Urothelium cell line (cell line): ENCODE measurements around the gene PAN3.
A peak's percentile ranks its signal among the peaks of the same experiment; 100 is the strongest.

Experiments used
- DNase-seq: peaks from one replicate; pipeline ENCODE4 v3.0.0; 2011; ENCODE audit warnings: low spot score, mixed read lengths
- FAIRE-seq: peaks from 2 replicates; lab custom pipeline; 2011; peaks lifted over from hg19 to GRCh38; lab: Jason Lieb, UNC

PAN3 gene

DNA sequence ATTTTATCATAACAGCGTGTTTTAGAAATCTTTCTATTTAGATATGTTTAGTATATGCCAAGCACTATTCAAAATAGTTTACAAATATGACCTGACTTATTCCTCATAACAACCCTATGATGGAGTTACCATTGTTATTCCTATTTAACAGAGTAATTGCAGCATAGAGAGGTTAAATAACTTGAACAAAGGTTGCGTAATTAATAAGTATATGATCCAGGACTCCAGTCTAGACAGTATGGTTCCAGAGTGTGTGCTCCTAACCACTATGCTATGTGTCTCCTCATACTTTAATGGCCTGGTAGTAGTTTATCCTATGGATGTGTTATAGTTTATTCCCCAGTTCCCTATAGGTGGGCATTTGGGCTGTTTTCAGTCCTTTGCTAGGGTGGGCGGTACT, 145.3 kb downstream of the PAN3 start:
- DNase-seq (no peak), FAIRE-seq (no peak)

DNA sequence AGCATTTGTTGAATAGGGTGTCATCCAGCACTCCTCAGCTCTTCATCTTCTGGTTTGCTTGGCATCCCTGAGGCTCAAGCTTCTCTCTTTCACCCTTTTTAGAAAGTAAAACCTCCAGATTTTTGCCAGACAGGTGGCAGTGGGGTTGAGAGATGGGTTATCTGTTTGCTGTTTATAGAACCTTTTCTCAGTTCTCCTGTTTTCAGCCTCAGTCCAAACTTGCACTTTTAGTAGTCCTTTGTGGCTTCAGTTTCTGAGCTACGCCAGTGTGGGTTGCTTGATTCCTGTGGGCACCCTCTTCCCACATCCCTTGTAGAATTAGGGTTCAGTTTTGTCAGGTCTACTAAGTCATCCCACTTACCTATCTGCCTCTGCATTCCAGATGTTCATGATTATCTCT, 147.9 kb downstream of the PAN3 start:
- no peak for FAIRE-seq
- DNase-seq: no peak

DNA sequence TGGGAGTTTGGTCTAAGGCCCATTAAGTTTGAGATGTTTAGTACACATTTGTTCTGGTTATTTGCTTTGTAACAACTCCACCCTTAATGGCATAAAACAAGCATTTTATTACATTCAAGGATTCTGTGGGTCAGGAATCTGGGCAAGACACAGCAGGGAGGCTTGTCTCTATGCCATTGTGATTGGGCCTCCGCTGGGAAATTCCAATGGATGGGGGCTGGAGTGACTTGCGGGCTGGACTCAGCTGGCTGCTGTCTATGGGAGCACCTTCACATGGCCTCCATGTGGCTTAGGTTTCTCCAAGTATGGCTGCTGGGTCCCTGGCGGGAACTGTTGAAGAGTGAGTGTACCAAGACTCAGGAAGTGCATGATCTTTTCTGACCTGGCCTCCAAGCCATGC, 159.0 kb downstream of the PAN3 start:
- no peak for FAIRE-seq
- no peak for DNase-seq

DNA sequence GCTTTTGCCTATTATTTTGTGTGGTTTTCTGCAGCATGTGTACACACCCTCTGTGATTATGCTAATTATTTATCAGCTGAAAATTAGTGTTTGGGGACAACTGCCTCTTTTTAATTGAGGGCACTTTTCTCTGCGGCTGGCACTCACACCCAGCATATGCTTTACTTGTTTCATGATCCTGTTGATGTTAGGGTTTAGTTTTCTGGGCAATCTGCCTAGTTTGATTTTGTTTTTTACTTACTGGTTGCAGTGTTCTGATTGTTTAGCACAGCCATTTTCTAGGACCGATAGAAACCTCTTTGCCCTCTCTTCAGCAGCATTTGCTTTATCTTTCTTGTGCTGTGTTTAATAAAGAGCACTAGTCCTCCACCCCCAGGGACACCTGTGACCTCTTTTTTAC, 161.6 kb downstream of the PAN3 start:
- no peak for FAIRE-seq
- DNase-seq: no peak

DNA sequence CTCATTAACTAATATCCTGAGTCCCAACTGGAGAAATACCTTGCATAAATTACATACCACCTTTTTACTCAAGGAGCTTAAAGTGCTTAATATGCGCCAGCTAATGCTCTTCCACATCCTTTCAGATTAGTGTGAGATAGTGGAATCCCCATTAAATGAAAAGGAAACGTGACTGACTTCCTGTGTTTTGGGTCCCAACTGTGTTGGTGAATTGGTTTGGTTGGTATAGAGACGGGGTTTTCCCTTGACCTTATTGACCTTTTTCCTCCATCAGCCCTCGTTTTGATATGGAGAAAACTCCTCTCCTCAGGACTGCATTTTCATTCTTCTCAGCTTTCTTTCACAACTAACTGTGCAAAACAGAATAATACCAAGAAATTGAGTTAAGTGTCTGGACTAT, 163.5 kb downstream of the PAN3 start:
- FAIRE-seq (no peak), DNase-seq (no peak)

DNA sequence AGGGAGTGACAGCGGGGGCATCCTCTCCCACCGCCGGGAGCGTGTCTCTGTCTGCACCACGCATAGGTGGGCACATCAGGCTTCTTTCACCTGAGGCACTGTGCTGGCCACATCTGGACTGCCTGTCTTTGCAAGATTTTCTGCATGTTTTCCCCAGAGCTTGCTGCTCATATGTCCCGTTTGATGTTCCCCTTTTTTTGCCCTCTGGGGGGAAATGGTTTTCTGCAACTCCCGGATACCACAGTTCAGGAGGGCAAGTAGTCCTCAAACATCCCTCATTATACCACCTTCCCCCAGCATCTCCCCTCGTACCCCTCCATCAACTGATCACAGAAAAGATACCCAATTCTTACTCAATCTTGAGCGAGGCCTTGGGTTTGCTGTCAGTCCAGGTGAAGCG, 168.0 kb downstream of the PAN3 start:
- no peak for DNase-seq
- FAIRE-seq: no peak

DNA sequence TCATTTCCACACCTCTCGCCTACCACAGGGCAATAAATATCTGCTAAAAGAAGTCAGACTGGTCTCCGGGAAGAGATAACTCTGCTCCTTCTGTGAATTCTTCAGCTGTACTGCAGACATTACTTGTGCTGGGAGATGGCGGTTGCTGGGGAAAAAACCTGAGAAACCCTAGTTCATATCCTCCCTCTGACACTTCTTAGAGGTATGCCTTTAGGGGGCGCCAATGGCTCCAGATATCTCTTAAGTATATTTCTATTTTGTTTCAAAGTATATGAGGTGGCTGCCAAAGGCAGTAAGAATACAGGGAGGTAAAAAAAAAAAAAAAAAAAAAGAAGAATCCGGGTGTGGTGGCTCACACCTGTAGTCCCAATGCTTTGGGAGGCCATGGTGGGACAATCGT, 175.2 kb downstream of the PAN3 start:
- DNase-seq: no peak
- FAIRE-seq: no peak

DNA sequence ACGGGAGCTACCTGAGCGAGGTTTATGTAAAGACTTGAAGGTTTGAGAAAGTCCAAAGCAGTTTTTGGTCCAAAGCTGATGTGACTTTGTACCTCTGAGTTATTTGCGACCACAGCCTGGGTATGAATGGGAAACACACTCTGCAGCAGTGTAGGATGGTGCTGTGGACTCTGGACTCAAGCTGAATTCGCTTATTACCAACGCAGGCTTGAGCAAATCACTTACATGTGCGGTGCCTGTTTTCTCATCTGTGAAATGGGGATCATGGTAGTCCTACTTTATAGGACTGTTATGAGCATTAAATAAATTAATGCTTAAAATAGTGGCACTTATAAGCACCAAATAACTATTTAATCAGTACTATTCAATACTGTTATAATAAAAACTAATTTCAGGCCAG, 176.5 kb downstream of the PAN3 start:
- no peak for DNase-seq
- no peak for FAIRE-seq

DNA sequence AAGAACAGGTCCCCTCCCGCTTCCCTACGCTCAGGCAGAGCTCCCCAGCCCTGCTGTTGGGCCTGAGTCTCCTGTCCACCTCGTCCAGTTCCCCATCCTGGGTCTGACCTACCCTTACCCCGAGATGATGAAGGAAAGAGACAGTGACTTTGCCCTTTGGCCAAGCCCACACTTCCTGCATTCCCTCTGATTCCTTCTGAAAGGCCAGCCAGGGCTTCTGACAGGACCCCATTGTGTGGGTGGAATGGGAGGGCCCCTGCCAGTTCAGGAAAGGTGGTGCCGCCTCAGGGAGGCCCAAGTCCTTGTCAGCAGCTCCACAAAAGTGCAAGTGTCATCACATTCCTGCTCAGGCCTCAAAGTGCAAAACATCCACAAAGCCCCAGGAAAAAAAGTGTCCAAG, 177.8 kb downstream of the PAN3 start:
- no peak for FAIRE-seq
- DNase-seq: no peak

DNA sequence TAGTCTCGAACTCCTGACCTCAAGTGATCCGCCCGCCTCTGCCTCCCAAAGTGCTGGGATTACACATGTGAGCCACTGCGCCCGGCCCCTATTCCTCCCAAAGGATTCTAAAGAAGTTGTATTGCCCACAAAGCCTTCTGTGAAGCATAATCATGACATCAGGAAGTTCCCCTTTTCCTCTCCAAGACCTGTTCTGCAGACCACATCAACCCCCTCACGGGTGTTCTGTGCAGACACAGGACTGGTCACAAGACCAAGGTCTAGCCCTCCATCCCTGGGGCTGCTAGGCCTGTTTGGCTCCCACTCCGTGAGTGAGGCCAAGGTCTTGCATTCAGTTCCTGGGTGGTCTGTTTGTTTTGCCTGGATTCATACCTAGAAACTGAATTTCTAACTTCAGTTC, 178.5 kb downstream of the PAN3 start:
- DNase-seq: no peak
- FAIRE-seq: no peak

DNA sequence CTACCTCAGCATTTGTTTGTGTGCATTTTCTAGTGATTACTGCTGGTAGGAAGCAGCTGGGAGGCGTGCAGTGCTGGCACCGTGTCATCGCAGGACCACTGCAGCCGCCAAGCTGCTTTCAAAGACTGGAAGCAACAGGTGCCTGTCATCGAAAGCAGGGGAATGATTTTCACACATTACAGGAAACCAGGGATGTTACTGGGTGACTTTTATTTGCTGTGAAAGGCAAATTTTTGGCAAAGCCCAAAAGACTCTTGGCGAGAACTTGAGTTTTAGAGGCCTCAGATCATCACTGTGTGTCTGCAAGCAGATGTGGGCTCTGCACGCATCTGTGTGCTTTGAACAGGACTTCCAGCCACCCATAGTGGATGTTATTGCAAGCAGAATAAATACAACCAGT, 180.2 kb downstream of the PAN3 start:
- DNase-seq (no peak), FAIRE-seq (no peak)

DNA sequence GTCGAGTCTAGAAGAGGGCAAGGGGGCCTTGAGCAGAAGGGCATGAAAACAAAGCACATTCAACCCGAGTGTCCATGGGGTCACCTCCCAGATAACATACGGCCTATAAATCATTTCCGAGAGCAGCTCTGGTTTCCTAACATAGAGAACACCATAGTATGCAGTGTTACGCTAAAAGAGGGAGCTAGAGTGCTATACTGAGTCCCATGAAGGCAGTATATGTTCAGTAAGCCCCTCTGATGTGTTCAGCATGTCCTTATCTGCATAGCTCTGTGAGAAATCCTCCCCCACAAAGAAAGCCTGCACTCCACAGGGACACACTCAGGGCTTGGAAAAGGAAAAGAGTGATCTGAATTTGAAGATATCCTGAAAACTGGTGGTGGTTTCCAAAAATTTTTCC, 181.2 kb downstream of the PAN3 start:
- FAIRE-seq (no peak), DNase-seq (no peak)

DNA sequence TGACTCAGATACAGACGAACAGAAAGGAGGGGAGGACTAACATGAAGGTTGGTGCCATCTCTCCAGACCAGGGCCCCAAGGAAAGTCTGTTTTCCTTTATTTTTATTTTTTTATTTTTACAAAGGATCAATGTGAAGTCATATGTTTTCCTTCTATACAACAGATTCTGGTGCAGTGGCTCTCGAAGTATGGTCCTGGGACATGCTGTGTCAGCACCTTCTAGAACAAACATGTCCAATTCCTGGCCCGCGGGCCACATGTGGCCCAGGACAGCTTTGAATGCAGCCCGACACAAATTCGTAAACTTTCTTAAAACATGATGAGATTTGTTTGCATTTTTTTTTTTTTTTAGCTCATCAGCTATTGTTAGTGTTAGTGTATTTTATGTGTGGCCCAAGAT, 181.9 kb downstream of the PAN3 start:
- FAIRE-seq (no peak), DNase-seq (no peak)

DNA sequence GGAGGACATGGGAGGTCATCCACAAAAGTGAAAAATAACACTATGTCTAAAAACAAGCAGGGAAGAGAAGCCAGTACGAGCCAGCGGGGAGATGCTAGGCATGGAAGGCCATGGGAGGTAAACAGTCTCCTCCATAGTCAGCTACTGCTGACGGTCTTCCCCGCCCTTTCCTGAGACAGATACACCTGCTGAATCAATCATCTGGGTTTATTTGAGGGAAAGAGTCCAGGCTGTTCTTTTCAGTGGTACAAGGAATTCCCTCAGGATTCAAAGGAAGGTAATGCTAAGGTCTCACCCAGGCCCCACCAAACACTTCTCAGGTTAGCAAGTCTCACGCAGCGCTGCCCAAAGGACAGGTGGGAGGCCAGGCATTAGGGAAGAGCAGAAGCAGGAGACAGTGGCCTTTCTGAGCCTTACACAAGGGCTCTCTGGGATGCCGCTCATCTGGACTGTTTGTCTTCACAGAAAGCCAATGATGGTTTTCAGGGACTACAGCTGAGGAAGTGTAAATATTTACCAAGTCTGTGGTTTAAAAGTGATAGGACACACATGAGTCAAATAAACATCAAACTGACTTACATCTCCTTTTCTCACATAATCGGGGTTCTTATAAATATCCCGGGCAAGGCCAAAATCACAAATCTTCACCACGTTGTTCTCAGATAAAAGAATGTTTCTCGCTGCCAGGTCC, 182.7 kb downstream of the PAN3 start:
- DNase-seq (no peak), FAIRE-seq (no peak)

DNA sequence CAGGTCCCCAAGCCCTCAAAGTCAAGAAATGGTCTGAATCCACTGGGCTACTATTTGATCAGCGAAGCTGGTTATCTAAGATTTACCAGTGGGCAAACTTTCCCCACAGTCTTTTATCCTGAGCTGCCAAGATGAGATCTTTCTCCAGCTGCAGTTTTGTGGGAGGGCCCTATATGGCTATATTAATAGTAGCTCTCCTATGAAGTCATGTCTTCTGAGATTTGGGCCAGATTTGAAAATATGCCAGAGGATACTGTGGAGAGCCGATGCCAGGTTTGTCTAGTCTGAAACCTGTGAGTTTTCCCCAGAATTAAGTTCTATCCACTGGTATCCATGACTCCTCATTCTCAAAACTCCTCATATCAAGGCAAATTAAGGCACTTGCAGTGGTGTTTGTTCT, 183.4 kb downstream of the PAN3 start:
- no peak for FAIRE-seq

DNA sequence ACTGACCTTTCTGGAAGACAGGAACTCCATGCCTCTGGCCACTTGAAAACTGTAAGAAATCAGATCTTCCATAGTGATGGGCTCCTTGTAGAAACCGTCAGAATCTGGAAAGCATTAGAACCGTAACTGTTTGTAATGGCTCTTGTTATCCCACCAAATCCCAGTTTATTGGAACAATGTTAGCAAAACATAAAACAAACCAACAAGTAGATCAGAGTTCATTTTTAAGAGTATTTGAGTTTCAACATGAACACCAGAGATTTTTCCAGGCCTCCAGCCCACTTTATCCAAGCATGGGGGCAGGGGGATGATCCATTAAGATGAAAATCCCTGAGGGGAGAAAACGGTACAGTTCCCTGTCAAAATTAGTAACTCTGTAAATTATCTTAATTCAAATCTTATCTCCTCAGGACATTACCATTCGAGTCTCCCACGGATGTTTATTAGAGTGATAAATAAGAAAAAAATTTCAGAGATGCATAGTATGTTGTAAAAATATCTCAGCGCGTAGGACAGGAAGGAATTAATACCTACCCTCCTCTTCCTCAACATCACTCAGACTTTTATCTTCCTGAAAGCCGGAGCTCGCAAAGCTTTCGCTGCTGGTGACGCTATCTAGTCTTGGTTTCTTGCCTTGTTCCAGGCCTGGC, 184.0 kb downstream of the PAN3 start:
- no peak for DNase-seq
- FAIRE-seq: no peak

More for the DNA sequence above, 183.4 kb downstream of the PAN3 start:
- no peak for DNase-seq

DNA sequence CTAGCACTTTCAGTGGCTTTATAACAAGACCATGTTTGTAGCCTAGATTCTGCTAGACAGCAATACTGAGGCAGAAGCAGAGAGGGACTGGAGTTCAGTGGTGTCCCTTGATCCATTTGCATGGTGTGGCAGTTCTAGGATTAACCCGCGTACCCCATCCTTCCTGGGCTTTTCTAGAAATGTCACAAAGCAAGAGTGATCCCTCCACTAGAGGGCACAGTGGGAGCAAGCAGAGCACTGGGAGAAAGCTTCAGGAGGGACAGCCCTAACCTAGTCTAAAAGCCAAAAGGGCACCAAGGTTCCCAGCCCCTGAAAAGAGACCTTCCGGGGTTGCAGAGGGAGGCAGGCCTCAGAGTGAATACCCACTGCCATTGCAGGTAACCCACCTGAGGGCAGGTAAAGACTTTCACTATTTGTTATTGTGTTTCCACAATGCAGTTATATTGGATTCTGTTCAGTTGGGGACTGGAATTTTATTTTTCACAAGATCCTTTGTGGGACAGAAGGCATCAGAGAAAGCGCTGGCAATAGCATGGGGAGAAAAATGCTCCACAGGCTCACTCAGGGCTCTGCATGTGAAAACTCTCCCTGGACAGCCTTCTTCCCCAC, 185.9 kb downstream of the PAN3 start:
- DNase-seq (peak; percentile 46), FAIRE-seq (no peak)

DNA sequence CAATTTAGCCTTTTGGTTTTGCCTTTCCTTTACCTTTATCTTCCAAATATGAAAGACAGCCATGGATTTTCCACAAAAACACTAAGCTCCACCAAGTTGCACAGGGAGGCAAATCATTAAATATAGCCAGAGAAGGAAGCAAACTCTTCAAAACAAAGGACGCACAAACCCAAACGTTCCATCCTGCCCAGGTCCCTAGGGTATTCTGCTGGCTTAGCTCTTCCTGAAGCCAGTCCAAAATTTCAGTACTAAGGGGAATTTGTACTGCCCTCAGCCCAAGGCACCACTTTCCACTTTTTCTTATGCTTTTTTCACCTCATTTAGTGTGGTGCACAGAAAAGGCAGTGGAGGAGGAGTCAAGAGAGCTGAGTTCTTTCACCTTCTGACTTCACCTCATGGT, 186.7 kb downstream of the PAN3 start:
- FAIRE-seq (no peak), DNase-seq (no peak)

DNA sequence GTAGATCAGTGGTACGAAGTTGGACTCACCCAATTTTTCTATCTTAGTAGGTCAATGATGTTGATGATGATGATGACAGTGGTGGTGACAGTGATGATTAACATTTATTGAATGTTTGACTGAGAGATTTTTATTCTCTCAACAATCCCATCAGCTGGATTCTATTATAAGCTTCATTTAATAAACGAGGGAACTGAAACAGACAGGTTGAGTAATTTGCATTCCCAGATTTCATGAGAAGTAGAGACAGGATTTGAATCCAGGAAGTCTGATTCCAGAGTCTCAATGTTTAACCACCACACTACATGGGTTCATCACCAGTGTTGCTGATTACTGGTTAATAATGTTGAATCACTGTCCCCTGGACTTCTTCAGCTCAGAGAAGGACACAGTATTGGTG, 187.7 kb downstream of the PAN3 start:
- FAIRE-seq: no peak

DNA sequence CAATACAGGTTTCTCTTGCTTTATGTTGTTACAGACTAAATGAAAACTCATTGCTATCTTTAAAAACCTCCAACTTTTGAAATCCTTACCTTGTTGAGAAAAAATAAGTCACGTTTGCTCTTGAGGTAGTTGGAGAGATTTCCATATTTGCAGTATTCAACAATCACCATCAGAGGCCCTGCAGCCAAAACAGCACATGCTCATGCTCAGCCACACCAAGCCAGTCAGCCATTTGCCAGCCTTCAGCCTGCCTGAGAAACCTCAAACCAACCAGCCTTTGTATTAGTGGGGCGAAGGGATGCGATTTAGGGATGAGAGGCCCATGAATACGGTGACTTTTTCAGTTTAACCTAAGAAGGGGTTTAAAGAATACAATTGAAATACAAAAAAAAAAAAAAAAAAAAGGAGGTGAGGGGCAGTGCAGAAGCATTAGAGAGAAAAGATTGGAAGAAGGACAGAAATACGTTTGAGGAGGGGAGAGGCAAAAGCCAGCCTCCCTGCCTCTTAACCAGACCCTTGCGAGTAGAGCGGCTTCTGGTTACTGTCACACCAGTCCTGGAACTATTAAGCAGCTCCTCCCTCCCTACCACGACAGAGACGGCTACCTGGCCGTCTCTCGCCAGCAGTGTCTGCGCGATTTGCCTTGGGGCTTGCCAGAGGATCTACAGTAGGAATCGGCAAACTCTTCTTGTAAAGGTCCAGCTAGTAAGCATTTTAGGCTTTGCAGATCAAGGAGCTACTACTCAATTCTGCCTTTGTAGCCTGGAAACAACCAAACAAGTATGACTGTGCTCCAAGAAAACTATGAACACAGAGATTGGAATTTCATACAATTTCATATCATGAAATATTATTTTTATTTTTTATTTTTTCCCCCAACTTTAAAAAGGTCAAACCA, 189.3 kb downstream of the PAN3 start:
- FAIRE-seq: no peak
- no peak for DNase-seq

More for the DNA sequence above, 187.7 kb downstream of the PAN3 start:
- no peak for DNase-seq

DNA sequence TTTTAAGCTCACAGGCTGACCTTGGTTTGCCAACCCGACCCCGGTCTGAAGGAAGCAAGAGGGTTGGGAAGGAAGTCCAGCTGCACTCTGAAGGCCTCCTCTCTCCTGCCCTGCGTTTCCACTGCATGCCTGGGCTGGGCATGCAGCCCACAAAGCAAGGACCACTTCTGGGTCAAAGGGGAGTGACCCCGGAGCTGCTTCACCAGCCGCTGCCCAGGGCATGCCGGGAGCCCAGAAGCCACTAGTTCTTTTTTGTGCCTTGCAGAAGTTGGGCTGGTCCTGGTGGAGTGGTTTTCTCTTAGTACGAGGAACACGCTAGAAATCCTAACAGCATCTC, 189.9 kb downstream of the PAN3 start:
- FAIRE-seq: no peak
- DNase-seq: no peak
